GM18498 (cell line): Measurements from ENCODE around the gene CSNK1G1.
"Not testable (repeated sequence)": the region's sequence is repeated elsewhere in the genome, so short reads cannot be mapped to it uniquely, and the experiment has no call there.

Experiments used
- ATAC-seq: cut with Tn5 transposase; IDR thresholded peaks from one replicate; pipeline ENCODE4 v1.9.1; 2021; ENCODE audit warnings: mild to moderate bottlenecking, moderate library complexity; ENCODE audit not compliant: unreplicated experiment

CSNK1G1 gene

GRCh38 chr15:64351265-64351664 lies 4.7 kb downstream of the CSNK1G1 start:
- no peak for ATAC-seq

- ATAC-seq = no peak
Observed at GRCh38 chr15:64349375-64349774, 6.6 kb downstream of the CSNK1G1 start.

GRCh38 chr15:64348455-64348854 lies 7.5 kb downstream of the CSNK1G1 start:
- no peak for ATAC-seq

GRCh38 chr15:64346242-64346641 lies 9.7 kb downstream of the CSNK1G1 start:
- not testable (repeated sequence) for ATAC-seq

- no peak for ATAC-seq
Observed at GRCh38 chr15:64344651-64345294, 11.2 kb downstream of the CSNK1G1 start.

- no peak for ATAC-seq
Observed at GRCh38 chr15:64343841-64344240, 12.1 kb downstream of the CSNK1G1 start.

GRCh38 chr15:64343222-64343621 lies 12.8 kb downstream of the CSNK1G1 start:
- no peak for ATAC-seq

GRCh38 chr15:64341961-64342360 lies 14.0 kb downstream of the CSNK1G1 start:
- ATAC-seq = no peak

GRCh38 chr15:64340355-64340754 lies 15.6 kb downstream of the CSNK1G1 start:
- ATAC-seq = no peak

GRCh38 chr15:64337761-64338160 lies 18.2 kb downstream of the CSNK1G1 start:
- ATAC-seq = no peak

GRCh38 chr15:64333986-64334929 lies 21.7 kb downstream of the CSNK1G1 start:
- no peak for ATAC-seq

- ATAC-seq = no peak
Observed at GRCh38 chr15:64333516-64333915, 22.5 kb downstream of the CSNK1G1 start.

- not testable (repeated sequence) for ATAC-seq
Observed at GRCh38 chr15:64331668-64332067, 24.3 kb downstream of the CSNK1G1 start.

GRCh38 chr15:64326975-64327374 lies 29.0 kb downstream of the CSNK1G1 start:
- ATAC-seq = not testable (repeated sequence)

GRCh38 chr15:64326458-64326857 lies 29.5 kb downstream of the CSNK1G1 start:
- not testable (repeated sequence) for ATAC-seq

- ATAC-seq = no peak
Observed at GRCh38 chr15:64324165-64324877, 31.7 kb downstream of the CSNK1G1 start.

GRCh38 chr15:64315216-64315615 lies 40.8 kb downstream of the CSNK1G1 start:
- no peak for ATAC-seq

GRCh38 chr15:64314456-64314855 lies 41.5 kb downstream of the CSNK1G1 start:
- no peak for ATAC-seq

GRCh38 chr15:64311566-64311965 lies 44.4 kb downstream of the CSNK1G1 start:
- no peak for ATAC-seq

GRCh38 chr15:64310036-64310435 lies 45.9 kb downstream of the CSNK1G1 start:
- ATAC-seq = no peak

- no peak for ATAC-seq
Observed at GRCh38 chr15:64305261-64305660, 50.7 kb downstream of the CSNK1G1 start.
